C4-2B (cell line): ENCODE results near the gene NAV1.

Experiments used
- ZFX ChIP-seq: fragments of 450-650 bp; IDR thresholded peaks from 2 replicates; pipeline ENCODE4 v1.6.1; 2017
- TF ChIP-seq, protein P1 (sequence below): fragments of 450-650 bp; conservative IDR thresholded peaks from 2 replicates; pipeline ENCODE4 v1.5.1; 2017; ENCODE audit warnings: mild to moderate bottlenecking

DNA sequence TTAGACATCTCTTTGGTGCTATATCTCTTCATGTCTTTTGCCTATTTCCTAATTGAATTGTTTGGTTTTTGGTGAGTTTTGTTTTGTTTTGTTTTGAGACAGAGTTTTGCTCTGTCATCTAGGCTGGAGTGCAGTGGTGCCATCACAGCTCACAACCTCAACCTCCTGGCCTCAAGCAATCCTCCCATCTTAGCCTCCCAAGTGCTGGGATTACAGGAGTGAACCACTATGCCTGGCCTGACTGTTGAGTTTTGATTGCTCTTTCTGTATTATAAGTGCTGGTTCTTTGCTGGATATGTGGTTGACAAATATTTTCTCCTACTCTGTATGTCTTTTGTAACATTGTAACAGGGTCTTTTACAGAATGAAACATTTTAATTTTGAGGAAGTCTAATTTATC lies 38.0 kb downstream of the NAV1 start:
- TF ChIP-seq, protein P1, sequence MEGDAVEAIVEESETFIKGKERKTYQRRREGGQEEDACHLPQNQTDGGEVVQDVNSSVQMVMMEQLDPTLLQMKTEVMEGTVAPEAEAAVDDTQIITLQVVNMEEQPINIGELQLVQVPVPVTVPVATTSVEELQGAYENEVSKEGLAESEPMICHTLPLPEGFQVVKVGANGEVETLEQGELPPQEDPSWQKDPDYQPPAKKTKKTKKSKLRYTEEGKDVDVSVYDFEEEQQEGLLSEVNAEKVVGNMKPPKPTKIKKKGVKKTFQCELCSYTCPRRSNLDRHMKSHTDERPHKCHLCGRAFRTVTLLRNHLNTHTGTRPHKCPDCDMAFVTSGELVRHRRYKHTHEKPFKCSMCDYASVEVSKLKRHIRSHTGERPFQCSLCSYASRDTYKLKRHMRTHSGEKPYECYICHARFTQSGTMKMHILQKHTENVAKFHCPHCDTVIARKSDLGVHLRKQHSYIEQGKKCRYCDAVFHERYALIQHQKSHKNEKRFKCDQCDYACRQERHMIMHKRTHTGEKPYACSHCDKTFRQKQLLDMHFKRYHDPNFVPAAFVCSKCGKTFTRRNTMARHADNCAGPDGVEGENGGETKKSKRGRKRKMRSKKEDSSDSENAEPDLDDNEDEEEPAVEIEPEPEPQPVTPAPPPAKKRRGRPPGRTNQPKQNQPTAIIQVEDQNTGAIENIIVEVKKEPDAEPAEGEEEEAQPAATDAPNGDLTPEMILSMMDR: no peak
- TF ChIP-seq ZFX: no peak
